ENCODE results near the gene CHMP6.

CHMP6 gene

GRCh38 chr17:80956321-80957190, 35.1 kb upstream of the CHMP6 start:
- DNase-seq (ENCODE audit: low read depth) = no peak

DNA sequence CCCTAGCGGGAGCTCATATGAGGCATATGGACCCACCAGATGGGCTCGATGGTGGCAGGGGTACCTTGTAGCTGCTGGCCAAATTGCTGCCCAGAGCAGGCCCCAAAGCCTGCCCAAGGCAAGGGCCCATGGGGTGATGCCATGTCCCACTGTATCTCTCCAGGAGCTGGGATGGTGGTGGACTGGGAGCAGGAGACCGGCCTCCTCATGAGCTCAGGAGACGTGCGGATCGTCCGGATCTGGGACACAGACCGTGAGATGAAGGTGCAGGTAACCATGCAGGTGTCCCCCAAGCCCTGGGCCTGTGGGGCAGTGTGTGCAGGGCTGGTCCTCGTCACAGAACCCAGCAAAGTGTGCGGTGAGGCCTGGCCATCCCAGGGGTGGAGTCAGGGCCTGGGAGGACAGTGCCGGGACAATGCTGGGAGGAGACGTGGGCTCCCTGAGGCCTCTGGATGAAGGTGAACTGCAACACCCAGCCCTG, 34.1 kb upstream of the CHMP6 start:
- no peak for DNase-seq (ENCODE audit: low read depth)

- no peak for DNase-seq (ENCODE audit: low read depth)
Observed at GRCh38 chr17:80959330-80960036, 32.2 kb upstream of the CHMP6 start.

DNA sequence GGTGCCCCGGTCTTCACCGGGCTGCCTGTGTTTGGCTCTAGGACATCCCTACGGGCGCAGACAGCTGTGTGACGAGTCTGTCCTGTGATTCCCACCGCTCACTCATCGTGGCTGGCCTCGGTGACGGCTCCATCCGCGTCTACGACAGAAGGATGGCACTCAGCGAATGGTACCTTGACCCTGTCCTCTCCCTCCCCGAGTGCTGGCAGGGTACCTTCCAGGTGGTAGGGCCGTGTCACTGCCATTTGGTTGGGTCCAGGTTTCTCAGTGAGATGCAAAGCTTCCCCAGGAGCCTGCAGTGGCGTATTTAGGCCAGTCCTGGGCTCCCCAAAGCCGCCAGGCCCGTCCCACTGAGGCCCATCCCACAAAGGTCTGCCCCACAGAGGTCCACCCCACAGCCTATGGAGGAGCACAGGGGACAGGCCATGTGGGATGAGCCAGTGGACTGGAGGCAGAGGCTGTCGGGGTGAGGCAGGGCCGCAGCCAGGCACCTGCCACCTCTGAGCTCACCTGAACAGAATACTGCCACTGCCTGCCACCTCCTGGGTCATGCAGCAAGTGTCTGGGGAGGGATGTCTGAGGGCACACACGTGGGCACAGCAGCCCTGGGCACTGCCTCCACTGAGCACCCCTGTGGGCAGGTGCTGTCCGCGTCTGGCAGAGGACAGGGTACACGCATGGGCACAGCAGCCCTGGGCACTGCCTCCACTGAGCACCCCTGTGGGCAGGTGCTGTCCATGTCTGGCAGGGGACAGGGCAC, 31.4 kb upstream of the CHMP6 start:
- DNase-seq (ENCODE audit: low read depth) = no peak

- DNase-seq (ENCODE audit: low read depth) = no peak
Observed at GRCh38 chr17:80960797-80961452, 30.7 kb upstream of the CHMP6 start.

DNA sequence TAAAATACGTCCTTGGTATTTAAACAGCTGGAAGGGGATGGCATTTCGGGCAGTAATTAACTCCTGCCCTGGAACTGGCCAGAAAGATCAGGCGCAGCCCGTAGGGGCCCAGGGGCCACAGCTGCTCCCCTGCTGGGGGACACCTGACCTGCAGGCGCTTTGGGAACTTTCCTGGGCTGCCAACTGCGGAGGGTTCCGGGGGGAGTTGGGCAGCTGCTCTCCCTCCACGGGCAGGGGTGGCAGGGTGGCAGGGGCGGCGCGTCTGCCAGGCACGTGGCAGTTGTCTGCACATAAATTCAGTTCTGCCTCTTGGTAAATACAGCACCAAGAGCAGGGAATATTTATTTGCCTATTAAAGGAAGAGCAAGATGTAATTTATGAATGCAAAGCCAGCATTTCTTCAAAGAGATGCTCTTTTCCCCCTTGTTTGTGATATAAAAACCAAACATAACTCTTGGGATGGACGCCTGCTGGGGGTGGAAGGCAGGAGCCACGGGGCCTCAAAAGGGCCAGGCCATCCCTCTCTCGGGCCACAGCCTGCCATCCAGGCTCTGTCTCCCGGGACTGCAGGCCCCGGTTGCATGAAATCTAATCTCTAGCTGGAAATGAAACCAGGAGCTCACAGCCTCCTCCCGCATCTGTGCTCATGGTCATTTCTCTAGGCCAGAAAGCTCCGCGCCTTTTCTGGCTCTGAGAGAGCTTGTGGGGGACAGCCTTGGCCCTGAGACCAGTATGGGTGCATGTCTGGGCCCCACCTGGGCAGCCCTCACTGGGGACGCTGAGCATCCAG, 29.9 kb upstream of the CHMP6 start:
- DNase-seq (ENCODE audit: low read depth) = no peak

- DNase-seq (ENCODE audit: low read depth) = no peak
Observed at GRCh38 chr17:80962356-80963329, 29.0 kb upstream of the CHMP6 start.

DNA sequence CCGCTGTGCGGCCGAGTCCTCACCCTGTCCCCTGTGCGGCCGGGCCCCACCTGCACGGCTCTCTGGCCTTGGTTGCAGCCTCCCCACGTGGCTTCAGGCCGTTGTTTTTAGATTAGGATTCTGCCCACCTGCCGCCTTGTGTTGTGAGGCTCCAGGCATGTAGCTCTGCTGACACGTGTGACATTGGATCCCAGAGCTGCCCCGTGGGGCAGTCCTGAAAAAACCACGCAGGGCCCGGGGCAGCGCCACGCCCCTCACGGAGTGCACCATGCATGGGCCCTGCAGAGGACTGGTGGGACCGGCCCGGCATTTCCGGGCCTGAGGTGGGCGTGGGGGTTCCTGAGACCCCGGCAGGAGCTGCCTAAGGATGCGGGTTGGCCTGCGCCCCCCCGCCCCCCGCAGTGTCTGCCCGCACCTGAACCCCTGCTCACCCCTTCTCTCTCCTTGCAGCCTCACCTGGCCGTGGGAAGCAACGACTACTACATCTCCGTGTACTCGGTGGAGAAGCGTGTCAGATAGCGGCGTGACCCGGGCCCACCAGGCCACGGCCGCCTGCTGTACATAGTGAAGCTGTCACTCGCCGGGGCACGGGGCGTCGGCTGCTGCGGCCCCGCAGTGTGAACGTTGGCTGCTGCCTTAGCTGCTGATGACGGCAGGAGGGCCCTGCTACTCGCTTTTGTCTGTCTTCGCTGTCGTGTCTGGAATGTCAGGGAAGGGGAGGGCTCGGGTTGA, 27.7 kb upstream of the CHMP6 start:
- no peak for DNase-seq (ENCODE audit: low read depth)

- no peak for DNase-seq (ENCODE audit: low read depth)
Observed at GRCh38 chr17:80964544-80964856, 27.1 kb upstream of the CHMP6 start.

- no peak for DNase-seq (ENCODE audit: low read depth)
Observed at GRCh38 chr17:80964859-80965580, 26.6 kb upstream of the CHMP6 start.

DNA sequence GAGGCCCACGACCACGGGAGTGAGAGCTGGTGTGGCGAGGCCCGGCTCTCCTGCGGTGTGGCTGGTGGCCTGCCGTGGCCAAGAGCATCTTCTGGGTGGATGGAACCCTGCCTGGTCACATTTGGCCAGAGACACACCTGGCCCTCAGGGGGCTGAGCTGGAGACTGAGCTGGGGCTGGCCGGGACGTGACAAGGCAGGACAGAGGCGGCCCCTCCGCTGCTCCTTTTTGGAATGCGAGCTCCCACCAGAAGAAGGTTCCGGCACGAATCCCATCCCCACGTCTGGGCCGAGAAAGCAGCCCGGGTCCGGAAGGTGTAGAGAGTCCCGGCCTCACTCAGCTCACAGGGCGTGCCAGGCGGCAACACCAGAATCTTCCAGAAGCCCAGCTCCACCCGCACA, 26.0 kb upstream of the CHMP6 start:
- no peak for DNase-seq (ENCODE audit: low read depth)

DNA sequence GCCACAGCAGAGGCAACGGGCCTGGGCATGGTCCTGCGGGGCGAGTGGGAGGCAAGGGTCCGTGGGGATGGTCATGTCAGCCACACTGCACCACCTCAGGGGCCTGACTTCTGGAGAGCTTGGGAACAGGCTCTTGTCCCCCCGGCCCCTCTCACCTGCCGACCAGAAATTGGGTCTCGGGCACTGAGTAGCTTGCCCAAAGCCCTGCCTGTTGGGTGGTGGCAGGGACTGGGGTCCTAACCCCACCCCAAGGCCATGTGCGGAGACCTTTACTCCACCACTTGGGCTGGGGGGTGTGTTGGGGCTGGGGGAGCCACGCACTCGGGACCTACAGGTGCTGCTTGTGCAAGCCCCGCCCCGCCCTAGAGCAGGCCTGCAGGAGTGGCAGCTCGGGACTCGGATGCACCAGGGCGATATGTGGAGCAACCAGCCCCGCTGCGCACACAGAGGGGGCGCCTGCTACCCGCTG, 24.2 kb upstream of the CHMP6 start:
- DNase-seq (ENCODE audit: low read depth) = no peak

GRCh38 chr17:80968602-80969029, 23.0 kb upstream of the CHMP6 start:
- DNase-seq (ENCODE audit: low read depth) = no peak

- no peak for DNase-seq (ENCODE audit: low read depth)
Observed at GRCh38 chr17:80969030-80969673, 22.5 kb upstream of the CHMP6 start.

- DNase-seq (ENCODE audit: low read depth) = no peak
Observed at GRCh38 chr17:80969674-80970043, 22.0 kb upstream of the CHMP6 start.

DNA sequence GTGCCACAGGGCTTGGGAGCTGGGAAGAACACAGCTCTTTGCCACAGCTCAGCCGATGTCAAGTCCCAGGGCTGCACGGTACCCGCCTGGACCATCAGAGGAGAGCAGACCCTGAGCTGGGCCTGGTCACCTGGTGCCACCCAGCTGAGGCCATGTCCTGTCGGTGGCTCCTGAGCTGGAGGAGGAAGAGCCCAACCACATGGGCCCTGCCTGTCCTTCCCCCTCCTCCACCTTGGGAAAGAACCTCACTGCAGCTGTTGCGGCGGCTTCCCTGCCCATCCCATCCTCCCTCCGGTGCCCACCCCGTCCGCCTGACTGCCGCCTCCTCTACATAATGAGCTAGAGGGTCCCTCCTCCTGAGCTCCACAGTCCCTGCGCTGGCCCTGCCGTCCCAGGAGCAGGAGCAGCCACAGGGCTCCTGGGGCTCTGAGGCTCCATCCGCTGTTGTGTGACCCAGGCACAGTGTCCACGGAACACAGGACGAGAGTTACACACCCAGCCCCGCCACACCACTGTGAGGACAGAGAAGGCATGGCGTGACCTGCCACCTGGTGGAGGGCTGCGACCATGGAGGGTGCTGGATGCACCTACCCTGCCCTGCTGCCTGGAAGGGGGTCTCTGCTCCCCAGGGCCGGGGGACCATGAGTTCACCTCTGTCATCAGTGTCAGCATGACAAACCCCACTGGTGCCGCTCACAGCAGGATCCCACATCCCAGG, 21.4 kb upstream of the CHMP6 start:
- no peak for DNase-seq (ENCODE audit: low read depth)
